ENCODE data around the gene CD27. TPM values are rescaled to one million over a fixed set of nuclear protein-coding genes. Genes with fewer than 3 reads are reported as not detected.

The CD27 gene
- total and polyA plus RNA-seq, 2 of the 13 experiments (the other 11 are each of a cell fraction or from before 2014, with no cell fraction given): 0.12 TPM; not detected in 1

DNA sequence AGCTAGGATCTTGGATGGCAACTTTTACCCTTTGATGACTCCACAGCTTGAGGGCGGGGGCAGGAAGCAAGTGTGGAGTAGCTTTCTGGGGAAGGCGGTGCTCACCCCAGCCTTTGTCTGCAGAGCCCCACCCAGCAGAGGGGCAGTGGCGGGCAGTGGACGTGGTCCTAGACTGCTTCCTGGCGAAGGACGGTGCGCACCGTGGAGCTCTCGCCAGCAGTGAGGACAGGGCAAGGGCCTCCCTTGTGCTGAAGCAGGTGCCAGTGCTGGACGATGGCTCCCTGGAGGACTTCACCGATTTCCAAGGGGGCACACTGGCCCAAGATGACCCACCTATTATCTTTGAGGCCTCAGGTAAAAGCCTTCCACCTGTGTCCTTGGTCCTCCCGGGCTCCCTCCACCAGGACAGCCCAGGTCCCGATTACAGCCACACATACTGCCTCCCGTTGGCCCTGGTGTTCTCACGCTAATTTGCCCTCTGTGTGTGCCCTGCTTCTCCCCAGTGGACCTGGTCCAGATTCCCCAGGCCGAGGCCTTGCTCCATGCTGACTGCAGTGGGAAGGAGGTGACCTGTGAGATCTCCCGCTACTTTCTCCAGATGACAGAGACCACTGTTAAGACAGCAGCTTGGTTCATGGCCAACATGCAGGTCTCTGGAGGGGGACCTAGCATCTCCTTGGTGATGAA is 8.3 kb downstream of the CD27 start:
- Histone ChIP-seq H2AFZ (ENCODE audit: low read length) (no peak overlapping the region), H3K27ac (ENCODE audit: extremely low read length, insufficient read depth, low read length) (peak overlapping the region; percentile 90), H3K9me3 (ENCODE audit: low read length) (no peaks in the 10 kb centered on the region), H4K20me1 (ENCODE audit: insufficient read depth, low read length) (no peaks in the 10 kb centered on the region), H3K4me2 (ENCODE audit: low read depth, low read length) (peak overlapping the region; percentile 95), H3K36me3 (replicated peaks in 1 of 2; ENCODE audit: control insufficient read depth in 1 of 2, insufficient read depth in 2 of 2, low read length in 2 of 2) (peaks cover 0 to 15% of the 10 kb centered on the region in 2 experiments; a peak in 3 of 5 replicates), H3K4me3 (replicated peaks in 1 of 3; ENCODE audit: insufficient read depth in 1 of 3, low read depth in 2 of 3, low read length in 3 of 3) (peak overlapping the region in 2 of 3 experiments; percentile 87 to 90; a peak in 3 of 6 replicates), H3K4me1 (ENCODE audit: insufficient read depth, low read length) (peaks cover 28% of the 10 kb centered on the region), H3K79me2 (ENCODE audit: insufficient read depth, low read length) (peaks cover 4% of the 10 kb centered on the region), H3K27me3 (ENCODE audit: control insufficient read depth in 1 of 2, insufficient read depth in 2 of 2, low read length in 2 of 2) (no peaks in the 10 kb centered on the region; a peak in 1 of 5 replicates), H3K9ac (ENCODE audit: insufficient read depth, low read depth, low read length) (peak overlapping the region; percentile 88)
- CTCF ChIA-PET (ENCODE audit: low intra/inter-chr PET ratio, low total read pairs): no interaction called here
- intact Hi-C loops (cut with micrococcal nuclease; ENCODE audit: unreplicated experiment) (no loop called here), in situ Hi-C loops (cut with HindIII; ENCODE audit: extremely low pct_ligation_motif_present, low pct_unique_long_range_greater_than_20kb) (loop anchor here (25.0 kb wide), 1 partner anchor 391 kb away; no protein-coding TSS in a partner anchor)
- FAIRE-seq (no peak), ATAC-seq (no peak), DNase-seq (ENCODE audit: low spot score) (no peak)
- BruUV-seq (replicated peaks): no TSS peak
- POLR2A ChIA-PET: interaction anchor here (0.9 to 4.0 kb wide), 13 partner anchors 8 to 117 kb away, joined by 3 to 68 read pairs (median 12); partner anchors contain the start of genes GAPDH, LTBR, MRPL51 and VAMP1
- WGBS (ENCODE audit: low lambda C conversion rate): 95% methylated on average over 16 of the region's 17 CpGs
- TF ChIP-seq KLF13 (CRISPR knock-in tag; IDR thresholded peaks at IDR 0.05) (no peak), ZNF441 (CRISPR knock-in tag; IDR thresholded peaks at IDR 0.05; ENCODE audit: borderline replicate concordance) (no peak), ZKSCAN8 (CRISPR knock-in tag; IDR thresholded peaks at IDR 0.05; ENCODE audit: borderline replicate concordance) (no peak), TEAD3 (CRISPR knock-in tag; optimal IDR thresholded peaks at IDR 0.05; ENCODE audit: borderline replicate concordance) (peak; percentile 35), SNAI1 (CRISPR knock-in tag; IDR thresholded peaks at IDR 0.05; ENCODE audit: borderline replicate concordance) (no peak)
- TF ChIP-seq, protein P1, sequence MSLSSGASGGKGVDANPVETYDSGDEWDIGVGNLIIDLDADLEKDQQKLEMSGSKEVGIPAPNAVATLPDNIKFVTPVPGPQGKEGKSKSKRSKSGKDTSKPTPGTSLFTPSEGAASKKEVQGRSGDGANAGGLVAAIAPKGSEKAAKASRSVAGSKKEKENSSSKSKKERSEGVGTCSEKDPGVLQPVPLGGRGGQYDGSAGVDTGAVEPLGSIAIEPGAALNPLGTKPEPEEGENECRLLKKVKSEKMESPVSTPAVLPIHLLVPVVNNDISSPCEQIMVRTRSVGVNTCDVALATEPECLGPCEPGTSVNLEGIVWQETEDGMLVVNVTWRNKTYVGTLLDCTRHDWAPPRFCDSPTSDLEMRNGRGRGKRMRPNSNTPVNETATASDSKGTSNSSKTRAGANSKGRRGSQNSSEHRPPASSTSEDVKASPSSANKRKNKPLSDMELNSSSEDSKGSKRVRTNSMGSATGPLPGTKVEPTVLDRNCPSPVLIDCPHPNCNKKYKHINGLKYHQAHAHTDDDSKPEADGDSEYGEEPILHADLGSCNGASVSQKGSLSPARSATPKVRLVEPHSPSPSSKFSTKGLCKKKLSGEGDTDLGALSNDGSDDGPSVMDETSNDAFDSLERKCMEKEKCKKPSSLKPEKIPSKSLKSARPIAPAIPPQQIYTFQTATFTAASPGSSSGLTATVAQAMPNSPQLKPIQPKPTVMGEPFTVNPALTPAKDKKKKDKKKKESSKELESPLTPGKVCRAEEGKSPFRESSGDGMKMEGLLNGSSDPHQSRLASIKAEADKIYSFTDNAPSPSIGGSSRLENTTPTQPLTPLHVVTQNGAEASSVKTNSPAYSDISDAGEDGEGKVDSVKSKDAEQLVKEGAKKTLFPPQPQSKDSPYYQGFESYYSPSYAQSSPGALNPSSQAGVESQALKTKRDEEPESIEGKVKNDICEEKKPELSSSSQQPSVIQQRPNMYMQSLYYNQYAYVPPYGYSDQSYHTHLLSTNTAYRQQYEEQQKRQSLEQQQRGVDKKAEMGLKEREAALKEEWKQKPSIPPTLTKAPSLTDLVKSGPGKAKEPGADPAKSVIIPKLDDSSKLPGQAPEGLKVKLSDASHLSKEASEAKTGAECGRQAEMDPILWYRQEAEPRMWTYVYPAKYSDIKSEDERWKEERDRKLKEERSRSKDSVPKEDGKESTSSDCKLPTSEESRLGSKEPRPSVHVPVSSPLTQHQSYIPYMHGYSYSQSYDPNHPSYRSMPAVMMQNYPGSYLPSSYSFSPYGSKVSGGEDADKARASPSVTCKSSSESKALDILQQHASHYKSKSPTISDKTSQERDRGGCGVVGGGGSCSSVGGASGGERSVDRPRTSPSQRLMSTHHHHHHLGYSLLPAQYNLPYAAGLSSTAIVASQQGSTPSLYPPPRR (CRISPR knock-in tag; IDR thresholded peaks at IDR 0.05; ENCODE audit: borderline replicate concordance): no peak
- TF ChIP-seq, protein P2, sequence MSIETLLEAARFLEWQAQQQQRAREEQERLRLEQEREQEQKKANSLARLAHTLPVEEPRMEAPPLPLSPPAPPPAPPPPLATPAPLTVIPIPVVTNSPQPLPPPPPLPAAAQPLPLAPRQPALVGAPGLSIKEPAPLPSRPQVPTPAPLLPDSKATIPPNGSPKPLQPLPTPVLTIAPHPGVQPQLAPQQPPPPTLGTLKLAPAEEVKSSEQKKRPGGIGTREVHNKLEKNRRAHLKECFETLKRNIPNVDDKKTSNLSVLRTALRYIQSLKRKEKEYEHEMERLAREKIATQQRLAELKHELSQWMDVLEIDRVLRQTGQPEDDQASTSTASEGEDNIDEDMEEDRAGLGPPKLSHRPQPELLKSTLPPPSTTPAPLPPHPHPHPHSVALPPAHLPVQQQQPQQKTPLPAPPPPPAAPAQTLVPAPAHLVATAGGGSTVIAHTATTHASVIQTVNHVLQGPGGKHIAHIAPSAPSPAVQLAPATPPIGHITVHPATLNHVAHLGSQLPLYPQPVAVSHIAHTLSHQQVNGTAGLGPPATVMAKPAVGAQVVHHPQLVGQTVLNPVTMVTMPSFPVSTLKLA (IDR thresholded peaks at IDR 0.05): no peak
